Activated T-helper 9 cell treated with anti-CD3 and anti-CD28 coated beads, Interleukin-2, amount 50 U/mL, for 16 hours (primary cell): Measurements from ENCODE around the gene MAP2K7.
"Not testable (repeated sequence)": the region's sequence is repeated elsewhere in the genome, so short reads cannot be mapped to it uniquely, and the experiment has no call there.

Source experiments
- DNase-seq: peaks from one replicate; pipeline ENCODE4 v3.0.0-alpha.2; 2020; ENCODE audit warnings: low read depth

The MAP2K7 gene

DNA sequence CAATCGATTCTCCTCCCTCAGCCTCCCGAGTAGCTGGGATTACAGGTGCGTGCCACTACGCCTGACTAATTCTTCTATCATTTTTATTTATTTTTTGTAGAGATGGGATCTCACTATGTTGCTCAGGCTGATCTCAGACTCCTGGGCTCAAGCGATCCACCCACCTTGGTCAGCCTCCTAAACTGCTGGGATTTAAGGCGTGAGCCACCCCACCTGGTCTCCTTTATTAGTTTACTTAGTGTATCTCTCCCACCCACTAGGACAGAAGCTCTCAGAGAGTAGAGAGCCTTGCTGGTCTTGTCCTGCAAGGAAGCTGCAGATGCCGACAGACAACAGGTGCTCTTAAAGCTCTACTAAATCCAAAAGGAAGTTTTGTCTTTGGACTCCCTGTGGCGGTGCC lies 17.9 kb upstream of the MAP2K7 start:
- DNase-seq, result no peak

DNA sequence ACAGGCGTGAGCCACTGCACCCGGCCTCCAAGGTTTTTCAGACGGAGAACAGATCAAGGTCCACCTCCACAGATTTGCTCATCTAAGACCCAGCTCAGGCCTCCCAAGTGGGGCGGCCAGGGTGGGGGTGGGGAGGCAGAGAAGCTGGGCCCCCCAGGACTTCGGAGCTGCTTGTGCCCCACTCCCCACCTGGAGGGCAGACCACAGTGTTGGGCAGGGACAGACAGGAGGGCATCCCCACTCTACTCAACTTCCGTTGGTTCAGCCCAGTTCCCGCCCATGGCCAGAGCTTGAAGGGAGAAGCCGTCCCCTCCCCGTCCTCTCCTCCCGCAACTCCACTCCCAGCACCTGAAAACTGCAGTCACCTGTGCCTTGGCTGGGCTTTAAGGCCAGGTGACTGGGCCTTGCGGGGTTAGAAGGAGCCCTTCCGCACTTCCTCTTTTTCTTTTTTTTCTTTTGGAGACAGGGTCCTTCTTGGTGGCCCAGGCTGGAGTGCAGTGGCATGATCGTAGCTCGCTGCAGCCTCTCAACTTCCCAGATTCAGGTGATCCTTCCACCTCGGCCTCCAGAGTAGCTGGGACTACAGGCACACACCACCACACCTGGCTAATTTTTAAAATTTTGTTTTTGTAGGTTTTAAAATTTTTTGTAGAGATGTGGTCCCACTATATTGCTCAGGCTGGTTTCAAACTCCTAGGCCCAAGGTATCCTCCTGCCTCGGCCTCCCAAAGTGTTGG lies 16.1 kb upstream of the MAP2K7 start:
- DNase-seq, result no peak

DNA sequence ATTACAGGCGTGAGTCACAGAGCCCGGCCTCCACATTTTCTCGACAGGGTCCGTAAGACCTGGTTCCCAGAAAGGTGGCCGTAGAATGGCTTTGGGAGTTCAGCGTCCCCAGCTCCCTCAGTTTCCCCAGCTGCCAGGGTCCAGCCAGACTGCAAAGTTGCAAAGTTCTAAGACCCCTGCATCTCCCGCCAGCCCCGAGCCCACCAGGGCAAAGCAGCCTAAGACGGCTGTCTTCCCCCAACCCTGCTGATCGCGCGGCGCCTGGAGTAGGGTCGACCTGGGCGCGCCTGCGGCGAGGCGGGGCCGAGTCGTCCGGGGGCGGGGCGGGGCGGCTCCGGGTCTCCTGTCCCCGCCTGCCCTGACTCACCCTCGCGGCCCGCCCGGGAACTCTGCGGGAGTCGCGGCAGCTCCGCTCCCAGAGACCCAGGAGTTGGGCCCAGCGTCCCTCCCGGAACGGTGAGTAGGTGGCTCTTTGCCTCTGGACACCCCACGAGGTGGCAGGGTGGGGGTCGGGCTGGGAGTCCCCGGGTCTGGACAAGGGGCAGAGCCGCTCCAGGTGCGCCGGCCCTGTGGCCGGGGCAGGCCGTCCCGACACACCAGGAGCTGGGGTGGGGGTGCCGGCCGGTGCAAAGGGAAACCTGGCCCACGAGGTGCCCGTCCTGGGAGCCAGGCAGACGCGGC lies 15.4 kb upstream of the MAP2K7 start, which contains the start of gene LRRC8E:
Gene LRRC8E (plus strand): TSS at position 366 of the 681 bp plus-strand sequence. CDS start 7,094 bp downstream, outside the sequence.
- no peak for DNase-seq

DNA sequence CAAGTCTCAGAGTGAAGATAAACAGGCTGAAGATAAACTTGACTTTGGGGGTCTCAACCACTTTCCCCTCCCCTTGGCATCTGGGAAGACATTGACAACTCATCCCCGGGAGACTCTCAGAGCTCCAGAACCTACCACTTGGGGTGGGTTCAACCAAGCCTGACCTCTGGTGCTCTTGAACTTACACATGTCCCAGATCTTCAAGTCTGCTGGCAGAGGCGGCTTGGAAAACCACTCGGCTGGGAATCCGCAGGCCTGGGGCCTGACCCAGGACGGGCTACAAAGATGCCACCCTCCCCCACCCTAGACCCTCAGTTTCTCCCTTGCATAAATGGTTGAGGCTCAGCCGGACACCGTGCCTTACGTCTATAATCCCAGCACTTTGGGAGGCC lies 14.9 kb upstream of the MAP2K7 start:
- no peak for DNase-seq

DNA sequence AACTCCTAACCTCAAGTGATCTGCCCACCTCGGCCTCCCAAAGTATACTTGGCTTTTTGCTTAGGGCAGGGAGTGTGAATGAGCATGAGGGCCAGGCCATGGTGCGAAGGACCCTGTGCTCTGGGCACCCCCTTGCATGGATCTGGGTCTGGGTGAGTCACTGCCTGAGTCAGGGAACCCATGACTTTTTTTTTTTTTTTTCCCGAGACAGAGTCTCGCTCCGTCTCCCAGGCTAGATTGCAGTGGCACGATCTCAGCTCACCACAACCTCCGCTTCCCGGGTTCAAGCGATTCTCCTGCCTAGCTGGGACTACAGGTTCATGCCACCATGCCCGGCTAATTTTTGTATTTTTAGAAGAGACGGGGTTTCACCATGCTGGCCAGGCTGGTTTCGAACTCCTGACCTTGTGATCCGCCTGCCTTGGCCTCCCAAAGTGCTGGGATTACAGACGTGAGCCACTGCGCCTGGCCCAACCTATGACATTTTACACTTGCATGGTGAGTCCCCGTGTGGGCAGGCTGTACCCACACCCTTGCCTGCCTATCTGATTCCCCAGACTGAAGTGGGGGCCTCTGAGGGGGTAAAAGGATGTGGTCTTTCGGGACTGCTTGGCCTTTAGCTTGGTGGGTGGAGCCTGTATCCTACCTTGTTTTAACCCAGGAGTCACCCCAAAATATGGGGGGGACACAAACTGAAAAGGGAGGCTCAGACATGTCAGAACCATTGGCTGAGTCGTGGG lies 10.1 kb upstream of the MAP2K7 start:
- DNase-seq, result not testable (repeated sequence)

DNA sequence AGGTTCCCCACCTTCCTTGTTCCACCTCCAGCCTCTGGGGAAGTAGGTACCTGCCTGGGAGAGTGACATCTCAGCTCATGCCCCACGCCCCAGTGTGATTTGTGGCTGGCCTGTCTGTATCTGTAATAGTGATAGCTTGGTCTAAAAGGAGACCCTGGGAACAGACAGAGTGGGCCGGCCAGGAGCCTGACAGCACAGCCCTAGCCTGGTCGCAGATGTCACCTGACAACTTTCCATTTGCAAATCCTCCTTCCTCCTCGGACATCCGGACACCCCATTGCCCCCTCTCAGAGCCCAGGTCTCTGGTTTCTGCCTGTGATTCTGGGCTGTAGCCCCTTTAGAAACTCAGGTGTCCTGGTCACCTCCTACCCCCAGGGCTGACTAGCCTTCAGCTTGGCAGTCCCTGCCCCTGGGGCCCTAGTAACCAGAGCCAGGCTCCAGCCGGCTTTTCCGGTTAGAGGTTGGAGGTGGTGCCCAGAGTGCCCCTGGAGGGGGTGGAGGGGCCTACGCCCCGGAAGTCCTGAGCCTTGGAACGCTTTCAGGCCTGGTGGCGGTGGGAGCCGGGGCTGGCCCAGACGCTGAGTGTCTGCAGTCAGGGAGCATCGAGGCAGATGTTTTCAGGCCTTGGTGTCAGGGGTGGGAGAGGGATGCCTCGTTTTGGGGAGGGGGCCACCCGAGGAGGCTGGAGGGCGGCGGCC lies 8.9 kb upstream of the MAP2K7 start:
- no peak for DNase-seq

DNA sequence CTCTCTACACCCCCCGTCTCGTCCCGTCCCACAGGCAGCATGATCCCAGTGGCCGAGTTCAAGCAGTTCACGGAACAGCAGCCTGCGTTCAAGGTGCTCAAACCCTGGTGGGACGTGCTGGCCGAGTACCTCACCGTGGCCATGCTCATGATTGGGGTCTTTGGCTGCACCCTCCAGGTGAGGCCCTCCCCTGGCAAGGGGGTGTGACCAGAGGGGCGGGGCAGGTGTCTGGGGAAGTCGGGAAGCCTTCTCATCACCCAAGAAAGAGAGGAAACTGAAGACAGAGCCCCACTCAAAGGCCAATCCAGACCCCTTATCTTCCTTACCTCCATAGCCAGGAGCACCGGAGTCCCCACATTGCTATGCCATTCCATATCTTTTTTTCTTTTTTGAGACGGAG lies 8.1 kb upstream of the MAP2K7 start:
- DNase-seq, result no peak

DNA sequence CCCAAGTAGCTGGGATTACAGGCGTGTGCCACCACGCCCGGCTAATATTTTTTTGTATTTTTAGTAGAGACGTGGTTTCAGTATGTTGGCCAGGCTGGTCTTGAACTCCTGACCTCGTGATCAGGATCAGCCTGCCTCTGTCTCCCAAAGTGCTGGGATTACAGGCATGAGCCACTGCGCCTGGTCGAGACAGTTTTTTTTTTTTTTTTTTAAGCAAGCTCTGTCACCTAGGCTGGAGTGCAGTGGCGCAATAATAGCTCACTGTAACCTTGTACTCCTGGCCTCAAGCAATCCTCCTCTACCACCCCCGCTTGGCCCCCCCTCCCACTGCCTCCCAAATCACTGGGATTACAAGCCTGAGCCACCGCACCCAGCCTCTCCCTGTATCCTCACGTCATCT lies 6.4 kb upstream of the MAP2K7 start:
- DNase-seq, result no peak

DNA sequence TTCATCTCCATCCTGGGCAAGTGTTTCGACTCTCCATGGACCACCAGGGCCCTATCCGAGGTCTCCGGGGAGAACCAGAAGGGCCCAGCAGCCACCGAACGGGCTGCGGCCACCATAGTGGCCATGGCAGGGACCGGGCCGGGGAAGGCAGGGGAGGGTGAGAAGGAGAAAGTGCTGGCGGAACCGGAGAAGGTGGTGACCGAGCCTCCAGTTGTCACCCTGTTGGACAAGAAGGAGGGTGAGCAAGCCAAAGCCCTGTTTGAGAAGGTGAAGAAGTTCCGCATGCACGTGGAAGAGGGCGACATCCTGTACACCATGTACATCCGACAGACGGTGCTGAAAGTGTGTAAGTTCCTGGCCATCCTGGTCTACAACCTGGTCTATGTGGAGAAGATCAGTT lies 4.7 kb upstream of the MAP2K7 start:
- no peak for DNase-seq

DNA sequence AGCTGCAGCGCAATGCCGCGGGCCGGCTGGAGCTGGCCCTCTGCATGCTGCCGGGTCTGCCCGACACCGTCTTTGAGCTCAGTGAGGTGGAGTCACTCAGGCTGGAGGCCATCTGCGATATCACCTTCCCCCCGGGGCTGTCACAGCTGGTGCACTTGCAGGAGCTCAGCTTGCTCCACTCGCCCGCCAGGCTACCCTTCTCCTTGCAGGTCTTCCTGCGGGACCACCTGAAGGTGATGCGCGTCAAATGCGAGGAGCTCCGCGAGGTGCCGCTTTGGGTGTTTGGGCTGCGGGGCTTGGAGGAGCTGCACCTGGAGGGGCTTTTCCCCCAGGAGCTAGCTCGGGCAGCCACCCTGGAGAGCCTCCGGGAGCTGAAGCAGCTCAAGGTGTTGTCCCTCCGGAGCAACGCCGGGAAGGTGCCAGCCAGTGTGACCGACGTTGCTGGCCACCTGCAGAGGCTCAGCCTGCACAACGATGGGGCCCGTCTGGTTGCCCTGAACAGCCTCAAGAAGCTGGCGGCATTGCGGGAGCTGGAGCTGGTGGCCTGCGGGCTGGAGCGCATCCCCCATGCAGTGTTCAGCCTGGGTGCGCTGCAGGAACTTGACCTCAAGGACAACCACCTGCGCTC lies 3.8 kb upstream of the MAP2K7 start:
- DNase-seq, result no peak

DNA sequence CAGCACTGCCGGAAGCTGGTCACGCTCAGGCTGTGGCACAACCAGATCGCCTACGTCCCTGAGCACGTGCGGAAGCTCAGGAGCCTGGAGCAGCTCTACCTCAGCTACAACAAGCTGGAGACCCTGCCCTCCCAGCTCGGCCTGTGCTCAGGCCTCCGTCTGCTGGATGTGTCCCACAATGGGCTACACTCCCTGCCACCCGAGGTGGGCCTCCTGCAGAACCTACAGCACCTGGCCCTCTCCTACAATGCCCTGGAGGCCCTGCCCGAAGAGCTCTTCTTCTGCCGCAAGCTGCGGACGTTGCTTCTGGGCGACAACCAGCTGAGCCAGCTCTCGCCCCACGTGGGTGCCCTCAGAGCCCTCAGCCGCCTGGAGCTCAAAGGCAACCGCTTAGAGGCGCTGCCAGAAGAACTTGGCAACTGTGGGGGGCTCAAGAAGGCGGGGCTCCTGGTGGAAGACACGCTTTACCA lies 3.2 kb upstream of the MAP2K7 start:
- DNase-seq, result no peak

DNA sequence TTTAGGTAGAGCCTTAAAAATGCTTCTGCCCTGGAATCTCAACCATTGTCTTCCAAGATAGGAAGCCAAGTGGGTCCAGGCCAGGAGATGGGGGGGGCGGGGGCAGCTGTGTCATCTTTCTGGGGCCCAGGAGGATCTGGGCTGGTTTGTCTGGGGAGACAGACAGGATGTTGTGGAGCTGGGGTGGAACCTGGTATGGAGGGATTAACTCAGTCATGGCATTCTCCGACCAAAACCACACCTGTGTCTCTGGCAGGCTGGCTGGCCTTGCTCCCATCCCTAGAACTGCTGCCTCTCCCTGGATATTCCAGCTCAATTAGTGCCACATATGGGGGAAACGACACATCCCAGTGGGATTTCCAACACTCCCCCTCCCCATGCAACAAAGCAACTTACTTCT lies 2.7 kb upstream of the MAP2K7 start:
- no peak for DNase-seq

DNA sequence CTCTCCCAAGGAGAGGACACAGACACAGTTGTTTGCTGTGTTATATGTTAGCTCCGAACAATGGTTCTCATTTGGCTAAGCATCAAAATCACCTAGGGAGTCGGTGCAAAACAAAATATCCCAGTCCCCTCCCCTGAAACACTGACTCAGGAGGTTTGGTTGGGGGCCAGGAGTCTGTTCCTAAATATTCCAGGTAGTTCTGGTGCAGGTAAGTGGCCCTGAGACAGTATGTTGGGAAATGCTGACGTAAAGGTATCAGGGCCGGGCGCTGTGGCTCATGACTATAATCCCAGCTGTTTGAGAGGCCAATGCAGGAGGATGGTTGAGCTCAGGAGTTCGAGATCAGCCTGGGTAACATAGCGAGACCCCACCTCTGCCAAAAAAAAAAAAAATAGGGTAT lies 2.3 kb upstream of the MAP2K7 start:
- no peak for DNase-seq

DNA sequence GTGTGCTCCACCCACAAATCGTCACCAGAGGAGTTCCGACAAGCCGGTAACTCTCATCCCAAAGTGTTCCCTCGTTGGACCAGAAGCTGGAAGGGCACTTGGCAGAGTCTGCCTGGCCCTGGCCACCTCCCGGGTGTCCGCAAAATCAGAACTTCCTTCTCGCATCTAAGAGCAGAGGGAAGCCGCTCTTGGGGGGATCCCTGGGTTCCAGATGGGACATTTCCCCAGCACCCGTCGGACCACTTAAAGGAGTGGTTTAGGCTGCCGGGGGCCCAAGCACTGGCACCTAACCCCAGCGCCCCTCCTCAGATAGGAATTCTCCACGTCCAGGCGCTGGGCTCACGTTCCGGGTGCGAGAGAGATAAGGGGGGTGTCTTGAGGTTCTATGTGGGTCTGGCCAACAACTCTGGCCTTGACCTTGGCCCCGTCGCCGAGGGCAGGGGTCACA lies 857 bp upstream of the MAP2K7 start:
- no peak for DNase-seq

DNA sequence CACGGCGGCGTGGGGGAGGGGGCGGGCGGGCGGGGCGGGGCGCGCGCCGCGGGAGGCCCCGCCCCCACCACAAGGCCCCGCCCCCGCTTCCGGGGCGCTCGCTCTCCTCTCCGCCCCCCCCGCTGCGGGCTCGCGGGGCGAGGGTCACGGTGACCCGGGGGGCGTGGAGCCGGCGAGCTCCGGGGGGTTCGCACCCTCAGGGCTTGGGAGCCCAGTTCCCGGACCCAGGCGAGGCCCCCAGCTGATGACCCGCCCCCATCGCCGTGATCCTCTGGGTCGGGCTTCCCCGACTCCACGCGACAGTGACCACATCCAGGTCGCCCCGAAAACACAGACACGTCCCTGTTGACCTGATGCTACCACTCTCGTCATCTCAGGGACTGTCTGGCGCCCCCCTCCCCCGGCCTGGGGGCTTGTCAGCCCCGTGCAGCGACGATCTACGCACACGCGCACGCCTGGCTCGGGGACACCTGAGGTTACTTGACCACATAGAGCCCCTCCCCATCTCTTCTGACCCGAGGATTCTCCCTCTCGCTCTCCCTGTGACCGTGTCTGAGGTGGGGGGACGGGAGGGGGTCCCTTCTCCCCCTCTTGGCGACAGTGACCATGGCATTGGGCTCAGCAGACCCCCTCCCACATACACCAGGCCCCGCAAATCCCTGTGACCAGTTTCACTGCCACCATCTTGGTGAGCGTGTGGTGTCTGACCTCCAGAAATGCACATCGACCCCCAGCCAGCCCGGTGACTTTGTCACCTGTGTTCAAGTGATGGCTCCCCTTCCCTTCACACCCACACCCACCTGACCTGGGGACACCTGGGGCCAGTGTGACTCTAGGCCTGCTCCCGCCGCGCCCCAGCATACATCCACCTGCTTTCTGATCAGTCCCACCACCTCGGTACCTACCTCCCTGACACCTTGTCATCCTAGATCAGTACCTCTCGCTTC lies 670 bp downstream of the MAP2K7 start:
- DNase-seq, result peak; percentile 46

DNA sequence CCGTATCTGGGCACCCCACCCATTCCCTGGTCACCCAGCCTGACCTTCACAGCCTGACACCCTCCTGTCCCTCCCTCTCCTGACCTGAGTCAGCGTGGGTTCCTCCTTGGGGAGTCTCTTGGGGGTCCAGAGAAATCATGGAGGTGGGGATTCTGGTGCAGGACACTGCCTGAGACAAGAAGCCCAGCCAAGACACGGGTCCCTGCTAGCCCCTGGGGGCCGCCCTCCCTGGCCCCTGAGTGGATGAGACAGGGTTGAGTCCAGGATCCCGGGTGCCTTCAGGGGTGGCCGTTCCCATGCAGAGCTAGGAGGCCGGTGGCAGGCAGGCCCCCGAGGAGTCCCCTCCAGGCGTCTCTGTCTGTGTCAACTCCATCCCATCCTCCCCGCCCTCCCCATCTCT lies 1.6 kb downstream of the MAP2K7 start:
- DNase-seq, result no peak

DNA sequence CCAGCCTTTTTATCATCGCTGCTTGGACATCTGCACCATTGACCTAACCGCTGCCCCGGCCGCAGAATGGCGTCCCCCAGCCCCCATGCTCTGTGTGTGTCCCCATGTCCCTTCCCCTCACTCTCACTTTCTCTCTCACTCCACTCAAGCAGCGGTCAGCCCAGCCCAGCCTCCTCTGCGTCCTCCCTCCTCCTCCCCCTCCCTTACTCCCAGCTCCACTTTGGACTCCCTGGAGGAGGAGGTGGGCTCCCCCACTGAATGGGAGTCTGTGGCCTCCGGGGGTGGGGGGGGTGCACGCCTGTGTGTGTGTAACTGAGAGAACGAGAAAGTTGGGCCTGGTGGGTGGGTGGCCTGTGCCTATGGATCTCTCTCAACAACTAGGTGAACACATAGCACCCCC lies 2.2 kb downstream of the MAP2K7 start:
- no peak for DNase-seq

DNA sequence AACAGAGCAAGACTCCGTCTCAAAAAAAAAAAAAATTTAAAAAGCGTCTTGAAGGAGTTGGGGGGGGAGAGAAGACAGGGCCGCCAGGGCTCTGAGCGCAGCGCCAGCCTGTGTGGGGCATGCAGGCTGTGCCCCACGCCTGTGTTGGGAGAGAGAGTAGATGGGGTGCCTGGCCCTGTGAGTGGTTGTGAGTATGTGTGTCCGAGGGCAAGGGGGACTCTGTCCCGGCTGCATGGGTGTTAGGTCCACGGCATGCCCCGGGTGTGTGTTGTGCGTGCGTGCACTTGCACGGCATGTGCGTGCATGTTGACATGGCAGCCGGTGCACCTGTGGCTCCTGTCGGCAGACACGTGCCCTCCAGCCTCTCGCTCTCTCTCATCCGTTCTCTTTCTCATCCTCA lies 3.4 kb downstream of the MAP2K7 start:
- no peak for DNase-seq

DNA sequence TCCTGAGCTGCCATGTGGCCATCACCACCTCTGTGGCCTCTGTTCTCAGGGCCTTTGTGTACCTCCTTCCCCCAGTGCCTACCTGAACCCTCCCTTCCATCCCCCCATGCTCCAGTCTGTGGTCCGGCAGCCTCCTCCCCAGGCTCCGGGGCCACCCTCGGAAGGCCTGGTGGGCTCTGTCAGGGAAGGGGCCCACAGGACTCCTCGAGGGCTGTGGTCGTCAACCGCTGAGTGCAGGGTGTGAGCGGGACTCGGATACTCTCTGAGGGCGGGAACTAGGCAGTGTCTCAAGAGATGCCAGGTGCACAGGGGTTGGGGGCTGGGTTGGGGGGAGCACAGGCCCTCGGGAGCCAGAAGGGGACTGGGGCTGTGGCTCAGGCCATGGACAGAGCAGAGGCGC lies 3.9 kb downstream of the MAP2K7 start:
- DNase-seq, result no peak

DNA sequence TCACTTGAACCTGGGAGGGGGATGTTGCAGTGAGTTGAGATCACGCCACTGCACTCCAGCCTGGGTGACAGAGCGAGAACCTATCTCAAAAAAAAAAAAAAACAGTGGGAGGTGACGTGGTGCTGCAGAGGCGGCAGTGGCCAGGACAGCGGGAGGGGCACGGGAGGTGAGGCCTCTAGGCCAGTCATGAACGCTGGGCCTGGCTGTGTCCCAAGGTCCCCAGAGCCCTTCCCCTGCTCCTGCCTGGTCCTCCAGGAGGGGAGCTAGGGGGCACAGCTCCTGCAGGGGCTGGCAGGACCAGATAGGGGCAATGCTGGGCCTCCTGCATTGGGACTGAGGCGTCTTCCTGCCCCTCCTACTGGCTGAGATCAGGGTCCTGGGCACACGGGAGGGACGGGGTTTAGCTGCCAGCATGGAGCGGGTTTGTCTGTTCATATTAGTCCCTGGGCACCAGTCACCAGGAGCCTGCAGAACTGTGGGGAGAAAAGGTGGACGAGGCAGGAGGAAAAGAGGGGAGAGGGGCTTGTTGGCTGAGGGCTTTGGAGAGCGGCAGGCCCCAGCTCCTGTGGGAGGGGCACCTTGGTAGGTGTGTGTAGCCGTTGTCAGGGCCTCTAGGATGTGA lies 4.5 kb downstream of the MAP2K7 start:
- DNase-seq, result no peak
